HepG2 (cell line): ENCODE measurements around the gene TPX2. TPM values are rescaled to one million over a fixed set of nuclear protein-coding genes. Genes with fewer than 3 reads are reported as not detected.
A peak's percentile ranks its signal among the peaks of the same experiment; 100 is the strongest.

Experiments
- ATAC-seq: fragments of 200-7000 bp; cut with Tn5 transposase; 3 replicates; pipeline ENCODE4 v1.9.1; 2020; ENCODE audit warnings: mild to moderate bottlenecking, moderate library complexity
- BruUV-seq: library from RNA; stranded (reverse); fragments of 400-500 nt; replicated peaks from 2 replicates; lab custom pipeline; 2021; lab: Mats Ljungman, UMichigan
- CTCF ChIA-PET: fragments of 300-600 bp; formaldehyde crosslinking; extraction: SDS; loops from one replicate; lab custom pipeline; 2021; ENCODE audit warnings: low total read pairs, inconsistent platforms, low intra/inter-chr PET ratio; lab: Yijun Ruan, JAX
- POLR2A ChIA-PET: fragments of 350-600 bp; sonication (Branson Sonifier 250); formaldehyde crosslinking; loops from one replicate; lab custom pipeline; 2020; ENCODE audit warnings: antibody characterized with exemption, inconsistent platforms; lab: Yijun Ruan, JAX
- DNase-seq: peaks from one replicate; pipeline ENCODE4 v3.0.0-alpha.2; 2015; ENCODE audit warnings: low spot score
- FAIRE-seq: peaks from 3 replicates; lab custom pipeline; 2011; peaks lifted over from hg19 to GRCh38; lab: Jason Lieb, UNC
- H2AFZ ChIP-seq: one replicate; pipeline ENCODE4 v1.6.1; 2011; ENCODE audit warnings: low read length, inconsistent platforms
- H3K27ac ChIP-seq: fragments of 300-600 bp; 3 replicates; pipeline ENCODE4 v1.8.0; 2011; ENCODE audit warnings: mixed run types, mild to moderate bottlenecking, mixed read lengths, low read length, inconsistent platforms; ENCODE audit not compliant: insufficient read depth; ENCODE audit errors: extremely low read length
- H3K27me3 ChIP-seq, 2 experiments: fragments of 200-600 bp in 1 of 2; 2 replicates in 1 of 2; 3 replicates in 1 of 2; pipeline versions ENCODE4 v1.6.0 to v1.8.0; 2011; ENCODE audit warnings: low read length in 2 of 2, mild to moderate bottlenecking in 2 of 2, moderate library complexity in 2 of 2, inconsistent platforms in 1 of 2; ENCODE audit not compliant: insufficient read depth in 2 of 2, control insufficient read depth in 1 of 2
- H3K36me3 ChIP-seq, 2 experiments: fragments of 200-600 bp in 1 of 2; replicated peaks in 1 of 2; 2 replicates in 1 of 2; 3 replicates in 1 of 2; pipeline versions ENCODE4 v1.5.1 to v1.8.0; 2011; ENCODE audit warnings: low read length in 2 of 2, inconsistent platforms in 1 of 2; ENCODE audit not compliant: insufficient read depth in 2 of 2, control insufficient read depth in 1 of 2
- H3K4me1 ChIP-seq: 2 replicates; pipeline ENCODE4 v1.5.1; 2012; ENCODE audit warnings: low read length, inconsistent platforms; ENCODE audit not compliant: insufficient read depth
- H3K4me2 ChIP-seq: 2 replicates; pipeline ENCODE4 v1.6.0; 2011; ENCODE audit warnings: low read depth, low read length, inconsistent platforms
- H3K4me3 ChIP-seq, 3 experiments: fragments of 200-600 bp in 1 of 3; sonication (generic), shearing (Covaris generic) in 1 of 3; replicated peaks in 1 of 3; 2 replicates each; pipeline ENCODE4 v1.5.1; 2011 to 2016; ENCODE audit warnings: low read length in 3 of 3, inconsistent platforms in 2 of 3, low read depth in 2 of 3, mild to moderate bottlenecking in 2 of 3, control low read depth in 1 of 3, mixed read lengths in 1 of 3; ENCODE audit not compliant: insufficient read depth in 1 of 3
- H3K79me2 ChIP-seq: one replicate; pipeline ENCODE4 v1.6.1; 2011; ENCODE audit warnings: low read length, inconsistent platforms; ENCODE audit not compliant: insufficient read depth
- H3K9ac ChIP-seq: 2 replicates; pipeline ENCODE4 v1.6.0; 2011; ENCODE audit warnings: mild to moderate bottlenecking, low read depth, low read length, inconsistent platforms; ENCODE audit not compliant: insufficient read depth
- H3K9me3 ChIP-seq: 2 replicates; pipeline ENCODE4 v1.5.1; 2012; ENCODE audit warnings: mild to moderate bottlenecking, low read length
- H4K20me1 ChIP-seq: 2 replicates; pipeline ENCODE4 v1.6.0; 2011; ENCODE audit warnings: inconsistent platforms, mild to moderate bottlenecking, low read length, moderate library complexity; ENCODE audit not compliant: insufficient read depth
- LCORL ChIP-seq, 2 experiments: fragments of 450-650 bp in 1 of 2; sonication (generic) in 1 of 2; formaldehyde crosslinking in 1 of 2; IDR thresholded peaks; 2 replicates each; pipeline versions ENCODE4 v1.5.0 to v1.6.1; 2017 to 2020; ENCODE audit warnings: antibody characterized with exemption in 1 of 2, missing genetic modification reagents in 1 of 2
- ZNF780A ChIP-seq: sonication (generic); formaldehyde crosslinking; IDR thresholded peaks from 2 replicates; pipeline ENCODE4 v1.8.0; 2022; ENCODE audit warnings: mild to moderate bottlenecking, missing genetic modification reagents, moderate library complexity
- WGBS: methylation state at CpG from one replicate; pipeline ENCODE4 v1.1.6; 2017; ENCODE audit warnings: low lambda C conversion rate; 5-methylcytosine and 5-hydroxymethylcytosine counted together
- in situ Hi-C: cut with HindIII; loops from 2 replicates; pipeline ENCODE4 v1.10.0; 2017; ENCODE audit warnings: low pct_unique_long_range_greater_than_20kb; ENCODE audit not compliant: extremely low pct_ligation_motif_present
- intact Hi-C: fragments of 100-400 bp; cut with micrococcal nuclease; formaldehyde crosslinking; loops from one replicate; pipeline ENCODE4 v1.10.0; 2022; ENCODE audit not compliant: unreplicated experiment
- polyA plus RNA-seq, 8 experiments: library from polyadenylated mRNA; depleted of rRNA in 3 of 8; stranded (reverse) in 7 of 8; unstranded in 1 of 8; fragments of >200 nt; fragmentation: Illumina TruSeq in 4 of 8; extraction: Trizol in 4 of 8; gene quantifications; 2 replicates each; pipeline versions ENCODE4 v1.2.1 to v1.2.3, GENCODE V29; 2011 to 2016; ENCODE audit warnings: low read depth in 4 of 8, missing spikeins in 1 of 8, mixed read lengths in 1 of 8; ENCODE audit not compliant: insufficient read depth in 1 of 8
- total RNA-seq, 5 experiments: library from RNA; depleted of rRNA; stranded (reverse); fragments of >200 nt; fragmentation: Illumina TruSeq; extraction: Trizol; gene quantifications; 2 replicates each; pipeline ENCODE4 v1.2.3, GENCODE V29; 2016; ENCODE audit warnings: low read depth in 1 of 5
- TF ChIP-seq, protein P1 (sequence below): sonication (generic); formaldehyde crosslinking; IDR thresholded peaks from 2 replicates; pipeline ENCODE4 v1.5.0; 2020; ENCODE audit warnings: missing genetic modification reagents, mild to moderate bottlenecking, borderline replicate concordance

Gene TPX2
- total and polyA plus RNA-seq, 2 of the 13 experiments (the other 11 are each of a cell fraction or from before 2014, with no cell fraction given), result 34.3 to 124 TPM

DNA sequence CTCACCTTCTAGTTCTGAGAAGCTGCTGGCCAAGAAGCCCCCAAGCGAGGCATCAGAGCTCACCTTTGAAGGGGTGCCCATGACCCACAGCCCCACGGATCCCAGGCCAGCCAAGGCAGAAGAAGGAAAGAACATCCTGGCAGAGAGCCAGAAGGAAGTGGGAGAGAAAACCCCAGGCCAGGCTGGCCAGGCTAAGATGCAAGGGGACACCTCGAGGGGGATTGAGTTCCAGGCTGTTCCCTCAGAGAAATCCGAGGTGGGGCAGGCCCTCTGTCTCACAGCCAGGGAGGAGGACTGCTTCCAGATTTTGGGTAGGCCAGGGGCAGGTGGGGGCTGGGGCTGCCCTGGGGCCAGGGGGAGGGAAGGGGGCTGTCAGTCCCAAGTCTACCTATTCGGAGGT, 82.3 kb downstream of the TPX2 start:
- Histone ChIP-seq H3K9me3 (no peaks in the 10 kb centered on the region), H2AFZ (no peak overlapping the region), H3K36me3 (no peaks in the 10 kb centered on the region), H4K20me1 (no peaks in the 10 kb centered on the region), H3K4me3 (no peak overlapping the region), H3K4me2 (no peak overlapping the region), H3K79me2 (no peaks in the 10 kb centered on the region), H3K27ac (no peak overlapping the region), H3K27me3 (peaks cover 8 to 53% of the 10 kb centered on the region in 2 experiments), H3K4me1 (0 out of 2 replicates have a peak, but pooled peaks cover 7% of the 10 kb centered on the region), H3K9ac (no peak overlapping the region)
- 4% methylated on average over 5 of the region's 5 CpGs for WGBS
- in situ Hi-C loops, result loop anchor here (5.0 to 10.0 kb wide), 2 partner anchors 211 to 273 kb away; no protein-coding TSS in a partner anchor
- ChIA-PET POLR2A (no interaction called here), CTCF (interaction anchor here (2.7 to 4.8 kb wide), 2 partner anchors 25 to 210 kb away, joined by 26 to 70 read pairs; partner anchors contain the start of gene FOXS1)
- FAIRE-seq (no peak), DNase-seq (no peak), ATAC-seq (no peak)
- no TSS peak for BruUV-seq
- intact Hi-C loops, result loop anchor here (10.0 kb wide), 1 partner anchor 133 kb away; the partner anchor contains the start of gene PDRG1
- TF ChIP-seq LCORL (IDR thresholded peaks at IDR 0.05) (0 out of 2 replicates have a peak, but pooled peaks have one; percentile 52), LCORL (CRISPR knock-in tag; IDR thresholded peaks at IDR 0.05) (no peak), ZNF780A (CRISPR knock-in tag) (no peak)
- TF ChIP-seq, protein P1, sequence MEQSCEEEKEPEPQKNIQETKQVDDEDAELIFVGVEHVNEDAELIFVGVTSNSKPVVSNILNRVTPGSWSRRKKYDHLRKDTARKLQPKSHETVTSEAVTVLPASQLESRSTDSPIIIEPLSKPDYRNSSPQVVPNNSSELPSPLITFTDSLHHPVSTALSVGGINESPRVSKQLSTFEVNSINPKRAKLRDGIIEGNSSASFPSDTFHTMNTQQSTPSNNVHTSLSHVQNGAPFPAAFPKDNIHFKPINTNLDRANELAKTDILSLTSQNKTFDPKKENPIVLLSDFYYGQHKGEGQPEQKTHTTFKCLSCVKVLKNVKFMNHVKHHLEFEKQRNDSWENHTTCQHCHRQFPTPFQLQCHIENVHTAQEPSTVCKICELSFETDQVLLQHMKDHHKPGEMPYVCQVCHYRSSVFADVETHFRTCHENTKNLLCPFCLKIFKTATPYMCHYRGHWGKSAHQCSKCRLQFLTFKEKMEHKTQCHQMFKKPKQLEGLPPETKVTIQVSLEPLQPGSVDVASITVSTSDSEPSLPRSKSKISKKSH (CRISPR knock-in tag), result 0 out of 2 replicates have a peak, but pooled peaks have one; percentile 26
